Measurements from ENCODE around the gene IHH. TPM values are rescaled to one million over a fixed set of nuclear protein-coding genes. Genes with fewer than 3 reads are reported as not detected.

Gene IHH
- total RNA-seq, 6 donors from 2014 or later = 0.80 to 4.4 (median 1.5) TPM; not detected in 2

DNA sequence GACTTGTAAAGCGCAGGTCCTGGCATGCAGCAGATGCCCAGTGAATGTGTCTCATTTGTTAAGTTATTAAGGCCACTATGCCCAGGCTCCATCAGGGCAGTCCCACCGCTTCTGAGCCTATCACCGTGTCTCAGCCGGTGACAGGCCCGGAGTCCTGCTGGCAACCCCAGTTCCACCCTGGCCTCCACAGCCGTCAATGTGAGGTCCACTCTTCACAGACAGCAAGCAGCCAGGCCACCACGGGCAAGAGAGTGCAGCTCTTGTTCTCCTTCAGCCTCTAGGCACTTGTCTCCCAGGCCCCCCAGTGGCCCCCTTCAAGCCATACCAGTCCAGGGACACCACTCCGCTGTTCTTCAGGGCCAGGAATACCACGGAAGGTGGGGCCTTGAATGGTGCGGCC is 42.0 kb downstream of the IHH start:
- Histone ChIP-seq H3K27ac (no peak overlapping the region), H3K4me3 (no peak overlapping the region), H3K4me1 (peaks cover 0 to 11% (median 0%) of the 10 kb centered on the region in 4 donors), H3K27me3 (no peaks in the 10 kb centered on the region), H3K9me3 (no peaks in the 10 kb centered on the region), H3K36me3 (no peaks in the 10 kb centered on the region)
- no peak for TF ChIP-seq EP300 (IDR thresholded peaks at IDR 0.05)
- TF ChIP-seq CTCF (IDR thresholded peaks at IDR 0.05) = no peak
- TF ChIP-seq POLR2AphosphoS5 (IDR thresholded peaks at IDR 0.05) = no peak
- TF ChIP-seq POLR2A (IDR thresholded peaks at IDR 0.05) = no peak
- WGBS, 2 donors = 73 to 83% methylated on average over 3 to 10 of the region's 10 CpGs
- DNase-seq (no peak), ATAC-seq (ENCODE audit: low FRiP score in 2 of 2) (no peak)

DNA sequence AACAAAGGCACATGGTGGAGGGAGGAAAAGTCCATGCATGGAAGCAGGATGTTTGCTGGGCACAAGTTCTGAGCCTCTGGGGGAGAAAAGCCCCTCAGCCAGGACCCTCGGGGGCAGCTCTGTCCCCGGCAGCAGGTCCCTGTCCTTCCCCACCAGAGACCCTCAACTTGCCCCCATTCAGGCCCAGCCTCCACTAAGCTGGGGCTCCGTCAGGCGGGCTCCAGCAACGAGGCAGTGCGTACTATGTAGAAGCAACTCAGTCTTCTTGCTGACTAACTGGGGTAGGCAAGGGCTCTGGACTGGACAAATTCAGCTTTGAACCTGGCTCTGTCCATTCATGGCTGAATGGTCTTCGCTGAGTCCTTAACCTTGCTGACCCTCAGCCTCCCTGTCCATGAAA is 42.4 kb downstream of the IHH start:
- Histone ChIP-seq H3K9me3 (no peaks in the 10 kb centered on the region), H3K4me1 (peaks cover 0 to 11% (median 0%) of the 10 kb centered on the region in 4 donors), H3K27me3 (no peaks in the 10 kb centered on the region), H3K4me3 (no peak overlapping the region), H3K36me3 (no peaks in the 10 kb centered on the region), H3K27ac (no peak overlapping the region)
- ATAC-seq (ENCODE audit: low FRiP score in 2 of 2) (no peak), DNase-seq (no peak)
- no peak for TF ChIP-seq EP300 (IDR thresholded peaks at IDR 0.05)
- TF ChIP-seq POLR2AphosphoS5 (IDR thresholded peaks at IDR 0.05) = no peak
- TF ChIP-seq POLR2A (IDR thresholded peaks at IDR 0.05) = no peak
- no peak for TF ChIP-seq CTCF (IDR thresholded peaks at IDR 0.05)
- 80 to 81% methylated on average over 1 to 7 of the region's 7 CpGs for WGBS, 2 donors

DNA sequence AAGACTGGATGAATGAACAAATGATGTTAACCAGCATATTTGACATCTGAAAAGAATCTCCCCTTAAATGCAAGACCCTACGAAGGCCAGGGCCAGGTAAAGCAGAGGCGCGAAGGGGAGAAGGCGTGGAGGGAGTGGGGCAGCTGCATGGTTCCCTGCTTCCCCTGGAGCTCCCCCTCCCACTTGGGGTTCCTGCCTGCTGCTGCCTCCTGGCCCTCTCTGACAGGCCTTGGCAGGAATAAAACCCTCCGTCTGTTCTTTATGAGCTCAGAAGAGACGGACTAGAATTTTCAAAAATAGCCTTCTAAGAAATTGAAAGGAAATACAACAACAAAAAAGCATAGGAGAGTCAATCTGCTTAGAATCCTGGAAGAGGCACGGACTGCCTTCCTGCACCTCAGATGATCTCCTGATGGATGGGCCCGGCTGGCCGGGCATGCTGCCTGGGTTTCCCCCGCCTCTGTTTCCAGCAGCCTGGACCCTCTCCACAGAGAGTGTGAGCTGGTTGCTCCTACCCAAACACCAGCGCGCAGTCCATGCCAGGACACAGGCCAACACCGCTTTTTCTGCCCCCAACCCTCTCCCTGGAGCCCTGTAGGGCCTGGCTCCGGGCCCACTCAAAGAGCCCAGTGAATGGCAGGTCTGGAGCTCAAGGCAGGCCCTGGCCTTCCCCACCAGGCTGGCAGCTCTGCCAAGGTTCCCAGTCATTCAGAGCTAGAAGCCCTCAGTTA is 43.4 kb downstream of the IHH start:
- Histone ChIP-seq H3K27ac (no peak overlapping the region), H3K36me3 (no peaks in the 10 kb centered on the region), H3K9me3 (no peaks in the 10 kb centered on the region), H3K4me3 (no peak overlapping the region), H3K27me3 (no peaks in the 10 kb centered on the region), H3K4me1 (peaks cover 0 to 11% (median 0%) of the 10 kb centered on the region in 4 donors)
- TF ChIP-seq POLR2A (IDR thresholded peaks at IDR 0.05) (no peak), EP300 (IDR thresholded peaks at IDR 0.05) (no peak), POLR2AphosphoS5 (IDR thresholded peaks at IDR 0.05) (no peak), CTCF (IDR thresholded peaks at IDR 0.05) (no peak)
- no peak for ATAC-seq (ENCODE audit: low FRiP score in 2 of 2)
- DNase-seq = peak in 1 of 2 donors; percentile 56
- 69 to 75% methylated on average over 14 of the region's 14 CpGs for WGBS, 2 donors

DNA sequence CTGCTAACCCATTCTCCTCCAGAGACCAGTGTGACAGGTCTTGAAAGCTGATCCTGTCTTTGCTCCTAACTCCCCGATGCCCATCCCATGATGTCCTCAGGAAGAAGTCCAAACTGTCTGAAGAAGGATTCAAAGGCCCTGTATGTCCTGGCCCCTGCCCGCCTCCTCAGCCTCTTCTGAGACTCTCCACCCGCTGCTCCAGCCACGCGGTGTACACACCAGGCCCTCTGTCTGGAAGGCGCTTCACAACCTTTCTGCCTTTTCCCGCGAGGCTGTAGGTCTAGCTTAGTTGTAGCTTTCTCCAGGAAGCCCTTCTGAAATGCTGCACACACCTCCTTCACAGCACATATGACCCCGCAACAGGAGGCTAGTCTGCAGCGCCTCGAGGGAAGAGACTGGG is 44.0 kb downstream of the IHH start:
- H3K27ac ChIP-seq = no peak overlapping the region
- H3K9me3 ChIP-seq = no peaks in the 10 kb centered on the region
- DNase-seq (no peak), ATAC-seq (ENCODE audit: low FRiP score in 2 of 2) (no peak)
- H3K4me1 ChIP-seq = peaks cover 0 to 11% (median 0%) of the 10 kb centered on the region in 4 donors
- no peaks in the 10 kb centered on the region for H3K36me3 ChIP-seq
- TF ChIP-seq CTCF (IDR thresholded peaks at IDR 0.05) (no peak), POLR2AphosphoS5 (IDR thresholded peaks at IDR 0.05) (no peak)
- no peak overlapping the region for H3K4me3 ChIP-seq
- no peaks in the 10 kb centered on the region for H3K27me3 ChIP-seq
- WGBS, 2 donors = 88 to 91% methylated on average over 11 of the region's 11 CpGs

DNA sequence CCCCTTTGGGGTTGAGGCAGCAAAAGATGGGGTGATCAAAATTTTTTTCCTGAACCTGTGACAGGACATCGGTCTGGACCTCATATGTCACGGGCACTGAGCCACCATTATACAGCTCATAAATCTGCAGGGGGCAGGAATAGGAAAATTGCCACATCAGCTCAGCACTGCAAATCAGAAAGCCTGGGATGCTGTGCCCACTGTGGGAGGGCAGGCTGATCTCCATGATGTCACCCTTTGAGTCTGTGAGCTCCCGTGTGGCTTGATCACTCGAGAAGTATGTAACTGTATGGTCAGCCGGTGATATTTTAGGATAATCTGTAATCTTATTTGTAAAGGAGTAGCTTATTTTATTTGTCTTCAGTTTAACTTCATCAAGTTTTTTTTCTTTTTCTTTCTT is 49.8 kb downstream of the IHH start:
- H3K27me3 ChIP-seq = no peaks in the 10 kb centered on the region
- H3K27ac ChIP-seq = no peak overlapping the region
- TF ChIP-seq CTCF (IDR thresholded peaks at IDR 0.05) = no peak
- no peak for TF ChIP-seq POLR2AphosphoS5 (IDR thresholded peaks at IDR 0.05)
- no peak for TF ChIP-seq EP300 (IDR thresholded peaks at IDR 0.05)
- TF ChIP-seq POLR2A (IDR thresholded peaks at IDR 0.05) = no peak
- no peaks in the 10 kb centered on the region for H3K36me3 ChIP-seq
- H3K9me3 ChIP-seq = no peaks in the 10 kb centered on the region
- no peak overlapping the region for H3K4me3 ChIP-seq
- 86% methylated on average over 5 of the region's 5 CpGs for WGBS, 2 donors
- DNase-seq (no peak), ATAC-seq (ENCODE audit: low FRiP score in 2 of 2) (no peak)
- no peaks in the 10 kb centered on the region for H3K4me1 ChIP-seq
